Right lobe of liver (tissue), 6 donors: ENCODE results near the gene TMEM154. TPM values are rescaled to one million over a fixed set of nuclear protein-coding genes. Genes with fewer than 3 reads are reported as not detected.

Source experiments
- ATAC-seq, 4 donors: fragments of 200-7000 bp; cut with Tn5 transposase; one replicate each; pipeline ENCODE4 v1.9.1; 2020; ENCODE audit warnings: mild to moderate bottlenecking in 4 of 4, moderate library complexity in 4 of 4
- DNase-seq, 3 donors: peaks; one replicate each; pipeline ENCODE4 v3.0.0-alpha.2; 2020
- H3K27ac ChIP-seq, 3 donors: fragments of 200-600 bp; one replicate each; pipeline ENCODE4 v1.8.0; 2022
- H3K27me3 ChIP-seq, 2 donors: fragments of 200-600 bp; one replicate each; pipeline ENCODE4 v1.8.0; 2022
- H3K36me3 ChIP-seq, 4 donors: fragments of 200-600 bp; sonication (generic) in 1 of 4; one replicate each; pipeline versions ENCODE4 v1.5.1 to v1.8.0; 2017 to 2022; ENCODE audit warnings: control low read depth in 1 of 4
- H3K4me1 ChIP-seq, 4 donors: fragments of 200-600 bp; sonication (generic) in 1 of 4; one replicate each; pipeline versions ENCODE4 v1.5.1 to v1.8.0; 2017 to 2022; ENCODE audit warnings: control low read depth in 1 of 4
- H3K4me3 ChIP-seq, 3 donors: fragments of 200-600 bp; one replicate each; pipeline ENCODE4 v1.8.0; 2022
- H3K9me3 ChIP-seq, 4 donors: fragments of 200-600 bp; sonication (generic) in 1 of 4; one replicate each; pipeline versions ENCODE4 v1.5.1 to v1.8.0; 2017 to 2022; ENCODE audit warnings: control low read depth in 1 of 4
- CTCF ChIP-seq, 4 donors: fragments of 200-600 bp in 3 of 4; fragments of 450-650 bp in 1 of 4; IDR thresholded peaks; one replicate each; pipeline versions ENCODE4 v1.5.1 to v1.8.0; 2016 to 2022; ENCODE audit warnings: antibody characterized with exemption in 4 of 4, mild to moderate bottlenecking in 2 of 4
- POLR2A ChIP-seq: fragments of 450-650 bp; IDR thresholded peaks from one replicate; pipeline ENCODE4 v1.6.1; 2017; ENCODE audit warnings: antibody characterized with exemption, mild to moderate bottlenecking
- WGBS: methylation state at CpG from one replicate; pipeline ENCODE4 v1.1.6; 2018; ENCODE audit warnings: low coverage, low lambda C conversion rate; ENCODE audit not compliant: insufficient coverage; ENCODE audit errors: missing lambda C conversion rate; 5-methylcytosine and 5-hydroxymethylcytosine counted together
- intact Hi-C, 2 donors: fragments of 100-400 bp; cut with DNase I; formaldehyde crosslinking; loops; one replicate each; pipeline versions ENCODE4 v1.11.2 to v1.14.1; 2022
- long read RNA-seq: library from polyadenylated mRNA; unstranded; transcript quantifications from one replicate; pipeline ENCODE4 v2.0.0, GENCODE V29; 2019
- total RNA-seq, 6 experiments: library from RNA; depleted of rRNA in 2 of 6; stranded (reverse); fragments of >200 nt in 2 of 6; fragmentation: NEBNext Ultra II Directional in 3 of 6; extraction: Animal tissue kit (Norgen Biotek cat#: 25700) in 3 of 6; gene quantifications; one replicate each; pipeline versions ENCODE4 v1.1.0 to v1.2.4, GENCODE V29; 2016 to 2023
- donor health status: DM: no; HTN: yes; CAD: no.
- donor health status: DM: no; HTN: no; CAD: no.
- donor health status: DM: no; HTN: no; CAD: no.
- donor health status: DM: no; HTN: yes; CAD: no.
- donor health status: DM: no; HTN: yes; CAD: no.

The TMEM154 gene
- 1 to 10 TPM in 5 of 6 experiments, under 1 TPM in 1; 0.64 to 6.7 (median 2.9) TPM for total RNA-seq
- long read RNA-seq: 0 reads

- peak; percentile 86 to 93 (median 88) for ATAC-seq
- peak; percentile 65 to 75 (median 65) for DNase-seq
- no peak for TF ChIP-seq CTCF (IDR thresholded peaks at IDR 0.05)
- TF ChIP-seq POLR2A: peak; percentile 62
- intact Hi-C loops: no loop called here
- H3K4me3 ChIP-seq: peak within 1 kb of the TSS; percentile 2 to 48 (median 43)
- H3K9me3 ChIP-seq: no peaks in the 10 kb centered on the region
- H3K27me3 ChIP-seq: no peaks in the 10 kb centered on the region
- WGBS: 7% methylated on average over 26 of the region's 32 CpGs
- H3K27ac ChIP-seq: no peak within 1 kb of the TSS
- peaks cover 0 to 10% (median 0%) of the 10 kb centered on the region in 4 donors for H3K4me1 ChIP-seq
- no peaks in the 10 kb centered on the region for H3K36me3 ChIP-seq
Observed at GRCh38 chr4:152679414-152680281, at the start of gene TMEM154. TSS of gene TMEM154 (minus strand) at chr4:152679997. CDS start at chr4:152679933, 64 bp downstream.

- Histone ChIP-seq H3K36me3 (no peaks in the 10 kb centered on the region), H3K4me3 (no peak overlapping the region), H3K27ac (no peak overlapping the region), H3K9me3 (no peaks in the 10 kb centered on the region), H3K27me3 (no peaks in the 10 kb centered on the region), H3K4me1 (no peaks in the 10 kb centered on the region)
- intact Hi-C loops: no loop called here
- TF ChIP-seq CTCF (IDR thresholded peaks at IDR 0.05) (no peak), POLR2A (no peak)
- ATAC-seq (no peak), DNase-seq (no peak)
- 31% methylated on average over 2 of the region's 2 CpGs for WGBS
Observed at GRCh38 chr4:152729466-152729865, 49.7 kb upstream of the TMEM154 start.

DNA sequence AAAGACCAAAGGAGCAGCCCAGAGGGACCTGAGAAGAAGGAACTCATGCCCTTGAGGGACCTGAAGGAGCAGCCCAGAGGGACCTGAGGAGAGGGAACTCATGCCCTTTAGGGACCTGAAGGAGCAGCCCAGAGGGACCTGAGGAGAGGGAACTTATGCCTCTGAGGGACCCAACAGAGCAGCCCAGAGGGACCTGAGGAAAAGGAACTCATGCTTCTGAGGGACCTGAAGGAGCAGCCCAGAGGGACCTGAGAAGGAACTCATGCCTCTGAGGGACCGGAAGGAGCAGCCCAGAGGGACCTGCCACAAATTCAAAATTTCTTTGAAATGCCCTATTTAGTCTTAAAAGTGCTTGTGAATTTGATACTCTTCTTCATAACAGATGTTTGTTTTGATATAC, 48.5 kb upstream of the TMEM154 start:
- Histone ChIP-seq H3K27me3 (no peaks in the 10 kb centered on the region), H3K36me3 (no peaks in the 10 kb centered on the region), H3K4me1 (no peaks in the 10 kb centered on the region), H3K4me3 (no peak overlapping the region), H3K27ac (no peak overlapping the region), H3K9me3 (no peaks in the 10 kb centered on the region)
- DNase-seq: no peak
- TF ChIP-seq CTCF (IDR thresholded peaks at IDR 0.05) (no peak), POLR2A (no peak)
- intact Hi-C loops: no loop called here
- WGBS: 57% methylated on average over 1 of the region's 1 CpG
- no peak for ATAC-seq

- no peaks in the 10 kb centered on the region for H3K4me1 ChIP-seq
- DNase-seq: no peak
- no peaks in the 10 kb centered on the region for H3K27me3 ChIP-seq
- H3K9me3 ChIP-seq: no peaks in the 10 kb centered on the region
- 11% methylated on average over 1 of the region's 1 CpG for WGBS
- no peaks in the 10 kb centered on the region for H3K36me3 ChIP-seq
- no peak overlapping the region for H3K4me3 ChIP-seq
- TF ChIP-seq CTCF (IDR thresholded peaks at IDR 0.05) (no peak), POLR2A (no peak)
- intact Hi-C loops: no loop called here
- no peak for ATAC-seq
- H3K27ac ChIP-seq: no peak overlapping the region
Observed at GRCh38 chr4:152727784-152728183, 48.0 kb upstream of the TMEM154 start.
